ENCODE results near the gene ALK. TPM values are rescaled to one million over a fixed set of nuclear protein-coding genes. Genes with fewer than 3 reads are reported as not detected.

Gene ALK
- total RNA-seq, 1 experiment from 2014 or later: 0.07 TPM

DNA sequence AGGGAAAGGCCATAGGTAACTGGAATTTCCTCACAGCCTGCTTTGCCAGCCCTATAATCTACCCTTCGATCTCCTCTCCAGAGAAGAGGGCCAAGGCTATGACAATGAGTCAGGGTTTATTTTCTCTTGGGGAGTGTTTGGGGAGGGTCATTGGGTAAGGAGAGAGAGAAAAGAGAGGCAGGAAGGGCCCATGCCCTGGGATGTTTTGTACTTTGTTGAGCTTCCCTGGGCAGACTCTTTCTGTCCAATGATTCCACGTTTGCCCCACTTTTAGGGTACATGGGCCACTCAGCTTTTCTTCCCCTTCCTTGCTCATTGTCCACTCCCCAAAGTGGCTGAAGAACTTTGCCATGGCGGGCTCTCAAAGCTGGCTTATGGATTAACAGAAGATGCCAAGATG, 224.2 kb downstream of the ALK start:
- ChIA-PET CTCF (interaction anchor here (1.0 kb wide), 1 partner anchor 35 kb away, joined by 3 read pairs; no protein-coding TSS in a partner anchor), POLR2A (interaction anchor here (0.6 kb wide), 1 partner anchor 59 kb away, joined by 3 read pairs; no protein-coding TSS in a partner anchor)
- no peak overlapping the region for H3K27ac Mint-ChIP-seq (ENCODE audit: low read depth, unreplicated experiment)
- no peak for DNase-seq (ENCODE audit: unreplicated experiment)
- H3K36me3 Mint-ChIP-seq (ENCODE audit: insufficient read depth, unreplicated experiment): no peaks in the 10 kb centered on the region
- no TSS peak for BruUV-seq (replicated peaks)
- peaks cover 16% of the 10 kb centered on the region for H3K27me3 Mint-ChIP-seq (ENCODE audit: insufficient read depth, unreplicated experiment)
- H3K9me3 Mint-ChIP-seq (ENCODE audit: unreplicated experiment): no peaks in the 10 kb centered on the region
- no peak overlapping the region for H3K4me3 Mint-ChIP-seq (ENCODE audit: unreplicated experiment)
- TF ChIP-seq, protein P1, sequence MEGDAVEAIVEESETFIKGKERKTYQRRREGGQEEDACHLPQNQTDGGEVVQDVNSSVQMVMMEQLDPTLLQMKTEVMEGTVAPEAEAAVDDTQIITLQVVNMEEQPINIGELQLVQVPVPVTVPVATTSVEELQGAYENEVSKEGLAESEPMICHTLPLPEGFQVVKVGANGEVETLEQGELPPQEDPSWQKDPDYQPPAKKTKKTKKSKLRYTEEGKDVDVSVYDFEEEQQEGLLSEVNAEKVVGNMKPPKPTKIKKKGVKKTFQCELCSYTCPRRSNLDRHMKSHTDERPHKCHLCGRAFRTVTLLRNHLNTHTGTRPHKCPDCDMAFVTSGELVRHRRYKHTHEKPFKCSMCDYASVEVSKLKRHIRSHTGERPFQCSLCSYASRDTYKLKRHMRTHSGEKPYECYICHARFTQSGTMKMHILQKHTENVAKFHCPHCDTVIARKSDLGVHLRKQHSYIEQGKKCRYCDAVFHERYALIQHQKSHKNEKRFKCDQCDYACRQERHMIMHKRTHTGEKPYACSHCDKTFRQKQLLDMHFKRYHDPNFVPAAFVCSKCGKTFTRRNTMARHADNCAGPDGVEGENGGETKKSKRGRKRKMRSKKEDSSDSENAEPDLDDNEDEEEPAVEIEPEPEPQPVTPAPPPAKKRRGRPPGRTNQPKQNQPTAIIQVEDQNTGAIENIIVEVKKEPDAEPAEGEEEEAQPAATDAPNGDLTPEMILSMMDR (IDR thresholded peaks at IDR 0.05; ENCODE audit: unreplicated experiment): no peak
- intact Hi-C loops (cut with micrococcal nuclease): no loop called here
- H3K4me1 Mint-ChIP-seq (ENCODE audit: insufficient read depth, unreplicated experiment): no peaks in the 10 kb centered on the region

GRCh38 chr2:29694741-29695140, 226.6 kb downstream of the ALK start:
- Mint-ChIP-seq H3K9me3 (ENCODE audit: unreplicated experiment) (no peaks in the 10 kb centered on the region), H3K27me3 (ENCODE audit: insufficient read depth, unreplicated experiment) (peaks cover 31% of the 10 kb centered on the region), H3K4me1 (ENCODE audit: insufficient read depth, unreplicated experiment) (no peaks in the 10 kb centered on the region), H3K36me3 (ENCODE audit: insufficient read depth, unreplicated experiment) (no peaks in the 10 kb centered on the region), H3K4me3 (ENCODE audit: unreplicated experiment) (no peak overlapping the region), H3K27ac (ENCODE audit: low read depth, unreplicated experiment) (no peak overlapping the region)
- intact Hi-C loops (cut with micrococcal nuclease): no loop called here
- TF ChIP-seq, protein P1 (IDR thresholded peaks at IDR 0.05; ENCODE audit: unreplicated experiment): no peak
- no peak for DNase-seq (ENCODE audit: unreplicated experiment)
- ChIA-PET POLR2A (no interaction called here), CTCF (interaction anchor here (1.2 kb wide), 1 partner anchor 177 kb away, joined by 3 read pairs; no protein-coding TSS in a partner anchor)
- BruUV-seq (replicated peaks): no TSS peak

- Mint-ChIP-seq H3K27ac (ENCODE audit: low read depth, unreplicated experiment) (no peak overlapping the region), H3K4me3 (ENCODE audit: unreplicated experiment) (no peak overlapping the region), H3K9me3 (ENCODE audit: unreplicated experiment) (no peaks in the 10 kb centered on the region), H3K4me1 (ENCODE audit: insufficient read depth, unreplicated experiment) (no peaks in the 10 kb centered on the region), H3K36me3 (ENCODE audit: insufficient read depth, unreplicated experiment) (no peaks in the 10 kb centered on the region), H3K27me3 (ENCODE audit: insufficient read depth, unreplicated experiment) (peaks cover 49% of the 10 kb centered on the region)
- DNase-seq (ENCODE audit: unreplicated experiment): no peak
- ChIA-PET CTCF (interaction anchor here (0.7 kb wide), 1 partner anchor 832 kb away, joined by 3 read pairs; no protein-coding TSS in a partner anchor), POLR2A (interaction anchor here (1.3 kb wide), 1 partner anchor 35 kb away, joined by 3 read pairs; no protein-coding TSS in a partner anchor)
- no TSS peak for BruUV-seq (replicated peaks)
- TF ChIP-seq, protein P1 (IDR thresholded peaks at IDR 0.05; ENCODE audit: unreplicated experiment): no peak
- intact Hi-C loops (cut with micrococcal nuclease): no loop called here
Observed at GRCh38 chr2:29691391-29691950, 229.9 kb downstream of the ALK start.

DNA sequence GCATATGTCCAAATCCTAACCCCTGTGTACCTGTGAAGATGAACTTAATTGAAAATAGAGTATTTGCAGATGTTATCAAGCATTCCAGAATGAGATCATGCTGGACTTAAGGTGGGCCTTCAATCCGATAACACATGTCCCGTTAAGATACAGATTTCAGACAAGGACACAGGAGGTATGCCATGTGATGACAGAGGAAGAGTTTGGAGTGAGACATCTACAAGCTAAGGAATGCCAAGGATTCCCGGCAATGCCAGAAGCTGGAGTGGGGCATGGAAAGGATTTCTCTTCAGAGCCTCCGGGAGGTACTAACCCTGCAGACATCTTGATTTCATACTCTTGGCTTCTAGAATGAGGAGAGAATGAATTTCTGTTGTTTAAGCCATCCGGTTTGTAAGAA, 231.7 kb downstream of the ALK start:
- Mint-ChIP-seq H3K36me3 (ENCODE audit: insufficient read depth, unreplicated experiment) (no peaks in the 10 kb centered on the region), H3K27me3 (ENCODE audit: insufficient read depth, unreplicated experiment) (peaks cover 62% of the 10 kb centered on the region), H3K4me1 (ENCODE audit: insufficient read depth, unreplicated experiment) (no peaks in the 10 kb centered on the region), H3K4me3 (ENCODE audit: unreplicated experiment) (no peak overlapping the region), H3K27ac (ENCODE audit: low read depth, unreplicated experiment) (no peak overlapping the region), H3K9me3 (ENCODE audit: unreplicated experiment) (no peaks in the 10 kb centered on the region)
- POLR2A ChIA-PET: no interaction called here
- no peak for DNase-seq (ENCODE audit: unreplicated experiment)
- BruUV-seq (replicated peaks): no TSS peak
- CTCF ChIA-PET: no interaction called here
- intact Hi-C loops (cut with micrococcal nuclease): no loop called here
- TF ChIP-seq, protein P1 (IDR thresholded peaks at IDR 0.05; ENCODE audit: unreplicated experiment): no peak

All from MCF 10A (cell line).